Lower leg skin (tissue), 3 donors: Measurements from ENCODE around the gene RBM47.

ENCODE experiments used
- CTCF ChIP-seq, 3 donors: fragments of 450-650 bp; IDR thresholded peaks; one replicate each; pipeline ENCODE4 v1.5.1; 2016; ENCODE audit warnings: antibody characterized with exemption in 3 of 3, mild to moderate bottlenecking in 3 of 3, moderate library complexity in 2 of 3
- POLR2A ChIP-seq, 2 donors: fragments of 450-650 bp; IDR thresholded peaks; one replicate each; pipeline ENCODE4 v1.6.1; 2016 to 2017; ENCODE audit warnings: antibody characterized with exemption in 2 of 2, mild to moderate bottlenecking in 1 of 2, moderate library complexity in 1 of 2

- no peak for TF ChIP-seq CTCF (IDR thresholded peaks at IDR 0.05)
- TF ChIP-seq POLR2A (IDR thresholded peaks at IDR 0.05) = no peak
Measured at GRCh38 chr4:40506066-40506465, 123.6 kb downstream of the RBM47 start.
